CD4-positive, alpha-beta memory T cell (primary cell): ENCODE measurements around the gene INTS2. TPM values are rescaled to one million over a fixed set of nuclear protein-coding genes. Genes with fewer than 3 reads are reported as not detected.
"Not testable (repeated sequence)": the region's sequence is repeated elsewhere in the genome, so short reads cannot be mapped to it uniquely, and the experiment has no call there.

Experiments
- CTCF ChIA-PET: fragments of 350-600 bp; sonication (Branson Sonifier 250); formaldehyde crosslinking; loops from one replicate; lab custom pipeline; 2021; ENCODE audit warnings: inconsistent platforms; ENCODE audit not compliant: partially characterized antibody; lab: Charles Lee
- POLR2A ChIA-PET: fragments of 350-600 bp; sonication (Branson Sonifier 250); formaldehyde crosslinking; loops from one replicate; lab custom pipeline; 2021; ENCODE audit not compliant: partially characterized antibody; lab: Charles Lee
- DNase-seq, 5 donors: peaks; one replicate each; pipeline versions ENCODE4 v3.0.0 to v3.0.0-alpha.2; 2020 to 2022; ENCODE audit warnings: mixed read lengths in 1 of 5
- H3K27ac ChIP-seq: one replicate; pipeline ENCODE4 v1.7.0; 2013; ENCODE audit warnings: low read depth, low read length
- H3K27me3 ChIP-seq: 2 replicates; pipeline ENCODE4 v1.7.0; 2013; ENCODE audit warnings: mild to moderate bottlenecking, low read length, moderate library complexity; ENCODE audit not compliant: insufficient read depth
- H3K36me3 ChIP-seq: 2 replicates; pipeline ENCODE4 v1.7.0; 2013; ENCODE audit warnings: mild to moderate bottlenecking, low read length, moderate library complexity; ENCODE audit not compliant: insufficient read depth
- H3K4me1 ChIP-seq: 2 replicates; pipeline ENCODE4 v1.7.0; 2013; ENCODE audit warnings: mild to moderate bottlenecking, low read length, moderate library complexity; ENCODE audit not compliant: insufficient read depth
- H3K4me3 ChIP-seq, 2 donors: one replicate each; pipeline ENCODE4 v1.7.0; 2013; ENCODE audit warnings: low read length in 2 of 2, mild to moderate bottlenecking in 1 of 2
- H3K9me3 ChIP-seq, 2 donors: one replicate each; pipeline ENCODE4 v1.7.0; 2013; ENCODE audit warnings: low read length in 2 of 2, control low read depth in 1 of 2; ENCODE audit not compliant: control insufficient read depth in 1 of 2
- H3K27ac Mint-ChIP-seq, 7 donors: one replicate each; pipeline ENCODE4 v1.8.0; 2020 to 2021; ENCODE audit warnings: mixed read lengths in 7 of 7, mild to moderate bottlenecking in 6 of 7, inconsistent platforms in 3 of 7, moderate library complexity in 3 of 7
- H3K27me3 Mint-ChIP-seq, 2 donors: one replicate each; pipeline ENCODE4 v1.8.0; 2020 to 2021; ENCODE audit warnings: mixed read lengths in 2 of 2
- H3K36me3 Mint-ChIP-seq, 2 donors: one replicate each; pipeline ENCODE4 v1.8.0; 2020 to 2021; ENCODE audit warnings: mixed read lengths in 2 of 2, inconsistent platforms in 1 of 2, mild to moderate bottlenecking in 1 of 2
- H3K4me1 Mint-ChIP-seq, 4 donors: one replicate each; pipeline ENCODE4 v1.8.0; 2020 to 2021; ENCODE audit warnings: mixed read lengths in 4 of 4, mild to moderate bottlenecking in 1 of 4
- H3K4me3 Mint-ChIP-seq, 8 donors: one replicate each; pipeline ENCODE4 v1.8.0; 2020 to 2021; ENCODE audit warnings: mixed read lengths in 8 of 8, mild to moderate bottlenecking in 7 of 8, moderate library complexity in 6 of 8, inconsistent platforms in 3 of 8
- H3K9me3 Mint-ChIP-seq, 8 donors: one replicate each; pipeline ENCODE4 v1.8.0; 2020 to 2021; ENCODE audit warnings: mixed read lengths in 8 of 8, mild to moderate bottlenecking in 5 of 8, inconsistent platforms in 3 of 8, moderate library complexity in 1 of 8
- intact Hi-C: fragments of 100-400 bp; cut with micrococcal nuclease; formaldehyde crosslinking; loops from one replicate; pipeline ENCODE4 v1.15.1; 2023
- polyA plus RNA-seq, 2 donors: library from polyadenylated mRNA; unstranded; fragments of 300-500 nt; fragmentation: Illumina TruSeq; gene quantifications; one replicate each; pipeline ENCODE4 v1.2.3, GENCODE V29; 2021
- total RNA-seq, 2 experiments: library from RNA; stranded (reverse); gene quantifications; one replicate each; pipeline ENCODE4 v1.2.3, GENCODE V29; 2021

INTS2 gene
- total and polyA plus RNA-seq, 4 experiments from 2014 or later = 3.9 to 18.7 (median 13.2) TPM

GRCh38 chr17:61867033-61867432 is 60.7 kb downstream of the INTS2 start:
- Histone ChIP-seq H3K27ac (no peak overlapping the region), H3K9me3 (no peaks in the 10 kb centered on the region), H3K27me3 (no peaks in the 10 kb centered on the region), H3K36me3 (peaks cover 21% of the 10 kb centered on the region), H3K4me3 (no peak overlapping the region), H3K4me1 (peaks cover 16% of the 10 kb centered on the region)
- DNase-seq = no peak
- ChIA-PET POLR2A (interaction anchor here (0.6 kb wide), 1 partner anchor 38 kb away, joined by 3 read pairs; no protein-coding TSS in a partner anchor), CTCF (no interaction called here)
- peaks cover 14 to 24% (median 19%) of the 10 kb centered on the region in 4 donors for H3K4me1 Mint-ChIP-seq
- no peaks in the 10 kb centered on the region for H3K9me3 Mint-ChIP-seq
- peaks cover 8 to 28% of the 10 kb centered on the region in 2 donors for H3K36me3 Mint-ChIP-seq
- intact Hi-C loops = no loop called here
- H3K27me3 Mint-ChIP-seq = no peaks in the 10 kb centered on the region
- peak overlapping the region in 1 of 8 donors; percentile 5 for H3K4me3 Mint-ChIP-seq
- H3K27ac Mint-ChIP-seq = peak overlapping the region in 1 of 7 donors; percentile 81

GRCh38 chr17:61863801-61864126 is 64.0 kb downstream of the INTS2 start:
- peak overlapping the region; percentile 84 to 96 for H3K4me3 ChIP-seq
- Mint-ChIP-seq H3K4me3 (peak overlapping the region; percentile 95 to 99 (median 97)), H3K4me1 (peaks cover 22 to 33% (median 27%) of the 10 kb centered on the region in 4 donors), H3K27me3 (no peaks in the 10 kb centered on the region), H3K9me3 (no peaks in the 10 kb centered on the region), H3K36me3 (peaks cover 0 to 14% of the 10 kb centered on the region in 2 donors), H3K27ac (peak overlapping the region; percentile 90 to 98 (median 95))
- POLR2A ChIA-PET = interaction anchor here (0.6 to 2.4 kb wide), 6 partner anchors 34 to 202 kb away, joined by 3 to 15 read pairs (median 3); partner anchors contain the start of gene MED13
- intact Hi-C loops = loop anchor here (1.0 to 2.0 kb wide), 3 partner anchors 63 to 451 kb away; partner anchors contain the start of genes INTS2 and MED13
- CTCF ChIA-PET = interaction anchor here (0.6 to 1.3 kb wide), 4 partner anchors 19 to 1143 kb away, joined by 3 to 6 read pairs (median 4); no protein-coding TSS in a partner anchor
- H3K36me3 ChIP-seq = peaks cover 5% of the 10 kb centered on the region
- DNase-seq = no peak
- H3K4me1 ChIP-seq = peaks cover 27% of the 10 kb centered on the region
- peak overlapping the region; percentile 66 for H3K27ac ChIP-seq
- no peaks in the 10 kb centered on the region for H3K9me3 ChIP-seq
- H3K27me3 ChIP-seq = no peaks in the 10 kb centered on the region

GRCh38 chr17:61862975-61863800 is 64.6 kb downstream of the INTS2 start, which contains the start of gene BRIP1:
Gene BRIP1 (minus strand): TSS chr17:61863528. CDS start chr17:61861539, 1,989 bp downstream.
- Histone ChIP-seq H3K36me3 (peaks cover 3% of the 10 kb centered on the region), H3K4me1 (peaks cover 27% of the 10 kb centered on the region), H3K4me3 (peak within 1 kb of the TSS; percentile 84 to 96), H3K9me3 (no peaks in the 10 kb centered on the region), H3K27me3 (no peaks in the 10 kb centered on the region), H3K27ac (peak within 1 kb of the TSS; percentile 66)
- Mint-ChIP-seq H3K4me1 (peaks cover 22 to 33% (median 27%) of the 10 kb centered on the region in 4 donors), H3K4me3 (peak within 1 kb of the TSS; percentile 95 to 99 (median 97)), H3K27ac (peak within 1 kb of the TSS; percentile 90 to 98 (median 95)), H3K36me3 (peaks cover 0 to 14% of the 10 kb centered on the region in 2 donors), H3K9me3 (no peaks in the 10 kb centered on the region), H3K27me3 (no peaks in the 10 kb centered on the region)
- peak; percentile 86 to 94 (median 86) for DNase-seq
- CTCF ChIA-PET = interaction anchor here (0.6 to 1.5 kb wide), 8 partner anchors 9 to 1142 kb away, joined by 3 to 6 read pairs (median 4); no protein-coding TSS in a partner anchor
- intact Hi-C loops = loop anchor here (1.0 to 2.0 kb wide), 3 partner anchors 64 to 451 kb away; partner anchors contain the start of genes INTS2 and MED13
- POLR2A ChIA-PET = interaction anchor here (0.6 to 2.4 kb wide), 9 partner anchors 10 to 202 kb away, joined by 3 to 15 read pairs (median 3); partner anchors contain the start of gene MED13

- peak overlapping the region; percentile 29 to 99 (median 97) for H3K4me3 Mint-ChIP-seq
- POLR2A ChIA-PET = interaction anchor here (1.5 to 2.4 kb wide), 3 partner anchors 11 to 203 kb away, joined by 3 to 15 read pairs (median 10); partner anchors contain the start of gene MED13
- intact Hi-C loops = loop anchor here (2.0 kb wide), 1 partner anchor 65 kb away; the partner anchor contains the start of gene INTS2
Measured at GRCh38 chr17:61862105-61862574, 65.6 kb downstream of the INTS2 start.

GRCh38 chr17:61860397-61860796 is 67.4 kb downstream of the INTS2 start:
- H3K4me3 Mint-ChIP-seq, H3K4me3 ChIP-seq, H3K27me3 ChIP-seq, H3K27ac ChIP-seq, intact Hi-C loops, CTCF ChIA-PET, H3K27me3 Mint-ChIP-seq, H3K9me3 ChIP-seq, H3K9me3 Mint-ChIP-seq, H3K36me3 ChIP-seq, DNase-seq, POLR2A ChIA-PET: not testable (repeated sequence)
- H3K4me1 ChIP-seq = peaks cover 27% of the 10 kb centered on the region
- H3K4me1 Mint-ChIP-seq = peaks cover 22 to 33% (median 27%) of the 10 kb centered on the region in 4 donors
- peaks cover 2 to 11% of the 10 kb centered on the region in 2 donors for H3K36me3 Mint-ChIP-seq
- peak overlapping the region in 2 of 7 donors; percentile 13 to 19 for H3K27ac Mint-ChIP-seq

More at GRCh38 chr17:61862105-61862574, 65.6 kb downstream of the INTS2 start:
- Mint-ChIP-seq H3K27me3 (no peaks in the 10 kb centered on the region), H3K9me3 (no peaks in the 10 kb centered on the region), H3K36me3 (peaks cover 0 to 14% of the 10 kb centered on the region in 2 donors), H3K4me1 (peaks cover 22 to 33% (median 27%) of the 10 kb centered on the region in 4 donors), H3K27ac (peak overlapping the region; percentile 43 to 98 (median 92))
- Histone ChIP-seq H3K36me3 (no peaks in the 10 kb centered on the region), H3K27ac (no peak overlapping the region), H3K4me3 (peak overlapping the region in 1 of 2 donors; percentile 84), H3K9me3 (no peaks in the 10 kb centered on the region), H3K27me3 (no peaks in the 10 kb centered on the region), H3K4me1 (peaks cover 27% of the 10 kb centered on the region)
- CTCF ChIA-PET = interaction anchor here (1.5 kb wide), 1 partner anchor 8 kb away, joined by 3 read pairs; no protein-coding TSS in a partner anchor
- no peak for DNase-seq

GRCh38 chr17:61856035-61856434 is 71.7 kb downstream of the INTS2 start:
- Histone ChIP-seq H3K9me3 (no peaks in the 10 kb centered on the region), H3K27ac (no peak overlapping the region), H3K4me1 (peaks cover 2% of the 10 kb centered on the region), H3K4me3 (no peak overlapping the region), H3K27me3 (no peaks in the 10 kb centered on the region), H3K36me3 (no peaks in the 10 kb centered on the region)
- no peaks in the 10 kb centered on the region for H3K27me3 Mint-ChIP-seq
- CTCF ChIA-PET = no interaction called here
- peaks cover 0 to 5% (median under 1%) of the 10 kb centered on the region in 4 donors for H3K4me1 Mint-ChIP-seq
- no peak for DNase-seq
- H3K36me3 Mint-ChIP-seq = peaks cover 2 to 5% of the 10 kb centered on the region in 2 donors
- intact Hi-C loops = no loop called here
- POLR2A ChIA-PET = no interaction called here
- H3K9me3 Mint-ChIP-seq = no peaks in the 10 kb centered on the region
- no peak overlapping the region for H3K4me3 Mint-ChIP-seq
- H3K27ac Mint-ChIP-seq = no peak overlapping the region
